Ovary (tissue), 9 donors: Measurements from ENCODE around the gene RAB27A. TPM values are rescaled to one million over a fixed set of nuclear protein-coding genes. Genes with fewer than 3 reads are reported as not detected.

Source experiments
- DNase-seq, 5 donors: peaks; one replicate each; pipeline ENCODE4 v3.0.0-alpha.2; 2019 to 2020
- H3K27ac ChIP-seq, 2 donors: fragments of 200-600 bp; one replicate each; pipeline versions ENCODE4 v1.5.1 to v1.8.0; 2019 to 2022
- H3K27me3 ChIP-seq: fragments of 200-600 bp; one replicate; pipeline ENCODE4 v1.8.0; 2022
- H3K36me3 ChIP-seq: fragments of 200-600 bp; sonication (generic); one replicate; pipeline ENCODE4 v1.5.1; 2019
- H3K4me1 ChIP-seq: one replicate; pipeline ENCODE4 v1.8.1; 2013; ENCODE audit warnings: mild to moderate bottlenecking, moderate library complexity; ENCODE audit not compliant: insufficient read depth
- H3K4me3 ChIP-seq: fragments of 200-600 bp; sonication (generic); one replicate; pipeline ENCODE4 v1.5.1; 2017
- H3K9me3 ChIP-seq, 2 donors: fragments of 200-600 bp in 1 of 2; sonication (generic) in 1 of 2; one replicate each; pipeline versions ENCODE4 v1.5.1 to v1.8.1; 2013 to 2019; ENCODE audit warnings: mild to moderate bottlenecking in 1 of 2, moderate library complexity in 1 of 2
- EP300 ChIP-seq: sonication (generic); formaldehyde crosslinking; IDR thresholded peaks from one replicate; pipeline ENCODE4 v1.6.1; 2017; ENCODE audit warnings: antibody characterized with exemption
- POLR2A ChIP-seq: fragments of 450-650 bp; IDR thresholded peaks from one replicate; pipeline ENCODE4 v1.6.1; 2017; ENCODE audit warnings: antibody characterized with exemption, mild to moderate bottlenecking, moderate library complexity
- WGBS, 3 donors: extraction: QIAGEN DNeasy Blood & Tissue Kit in 1 of 3; methylation state at CpG; one replicate each; pipeline versions ENCODE4 v1.1.5 to v1.1.7; 2013 to 2017; 5-methylcytosine and 5-hydroxymethylcytosine counted together
- intact Hi-C, 4 donors: fragments of 100-400 bp; cut with DNase I; formaldehyde crosslinking; loops; one replicate each; pipeline versions ENCODE4 v1.11.0 to v1.15.1; 2022 to 2023
- polyA plus RNA-seq, 2 donors: library from polyadenylated mRNA; stranded (reverse); fragments of 200-250 nt in 1 of 2; fragments of 350-450 nt in 1 of 2; fragmentation: Illumina TruSeq in 1 of 2; extraction: RNeasy Lipid Tissue Mini Kit (QIAGEN cat#74804) in 1 of 2; gene quantifications; one replicate each; pipeline ENCODE4 v1.2.3, GENCODE V29; 2013 to 2014
- total RNA-seq, 7 donors: library from RNA; depleted of rRNA in 2 of 7; stranded (reverse); fragments of >200 nt in 2 of 7; fragmentation: NEBNext Ultra II Directional in 3 of 7; extraction: Animal tissue kit (Norgen Biotek cat#: 25700) in 3 of 7; gene quantifications; one replicate each; pipeline versions ENCODE4 v1.1.0 to v1.2.4, GENCODE V29; 2016 to 2023
- TF ChIP-seq, protein P1 (sequence below), 3 donors: fragments of 450-650 bp in 2 of 3; fragments of 200-600 bp in 1 of 3; IDR thresholded peaks; one replicate each; pipeline versions ENCODE4 v1.5.1 to v1.8.0; 2016 to 2022; ENCODE audit warnings: antibody characterized with exemption in 3 of 3, mild to moderate bottlenecking in 1 of 3
- donor health status: DM: no; HTN: no; CAD: no; lungs with moderate emphysema.
- donor health status: DM: no; HTN: no; CAD: no.
- donor health status: Bipolar disorder and iron deficiency.
- donor health status: DM: yes; HTN: yes; CAD: no.
- donor health status: DM: no; HTN: no; CAD: no.
- donor health status: DM: yes; HTN: yes; CAD: no.

The RAB27A gene
- total and polyA plus RNA-seq, 9 donors = 5.8 to 38.0 (median 12.1) TPM

- Histone ChIP-seq H3K27ac (no peak overlapping the region), H3K4me1 (no peaks in the 10 kb centered on the region), H3K27me3 (no peaks in the 10 kb centered on the region), H3K36me3 (no peaks in the 10 kb centered on the region), H3K9me3 (no peaks in the 10 kb centered on the region), H3K4me3 (no peak overlapping the region)
- intact Hi-C loops = loop anchor here in 2 of 4 donors (1.0 to 10.0 kb wide), 3 partner anchors 26 to 70 kb away; partner anchors contain the start of gene RAB27A (in 1 of the 2)
- TF ChIP-seq, protein P1, sequence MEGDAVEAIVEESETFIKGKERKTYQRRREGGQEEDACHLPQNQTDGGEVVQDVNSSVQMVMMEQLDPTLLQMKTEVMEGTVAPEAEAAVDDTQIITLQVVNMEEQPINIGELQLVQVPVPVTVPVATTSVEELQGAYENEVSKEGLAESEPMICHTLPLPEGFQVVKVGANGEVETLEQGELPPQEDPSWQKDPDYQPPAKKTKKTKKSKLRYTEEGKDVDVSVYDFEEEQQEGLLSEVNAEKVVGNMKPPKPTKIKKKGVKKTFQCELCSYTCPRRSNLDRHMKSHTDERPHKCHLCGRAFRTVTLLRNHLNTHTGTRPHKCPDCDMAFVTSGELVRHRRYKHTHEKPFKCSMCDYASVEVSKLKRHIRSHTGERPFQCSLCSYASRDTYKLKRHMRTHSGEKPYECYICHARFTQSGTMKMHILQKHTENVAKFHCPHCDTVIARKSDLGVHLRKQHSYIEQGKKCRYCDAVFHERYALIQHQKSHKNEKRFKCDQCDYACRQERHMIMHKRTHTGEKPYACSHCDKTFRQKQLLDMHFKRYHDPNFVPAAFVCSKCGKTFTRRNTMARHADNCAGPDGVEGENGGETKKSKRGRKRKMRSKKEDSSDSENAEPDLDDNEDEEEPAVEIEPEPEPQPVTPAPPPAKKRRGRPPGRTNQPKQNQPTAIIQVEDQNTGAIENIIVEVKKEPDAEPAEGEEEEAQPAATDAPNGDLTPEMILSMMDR (IDR thresholded peaks at IDR 0.05) = no peak
- no peak for TF ChIP-seq POLR2A
- TF ChIP-seq EP300 = no peak
- DNase-seq = no peak
These were observed 67.0 kb downstream of the RAB27A start for GRCh38 chr15:55222588-55222987.

DNA sequence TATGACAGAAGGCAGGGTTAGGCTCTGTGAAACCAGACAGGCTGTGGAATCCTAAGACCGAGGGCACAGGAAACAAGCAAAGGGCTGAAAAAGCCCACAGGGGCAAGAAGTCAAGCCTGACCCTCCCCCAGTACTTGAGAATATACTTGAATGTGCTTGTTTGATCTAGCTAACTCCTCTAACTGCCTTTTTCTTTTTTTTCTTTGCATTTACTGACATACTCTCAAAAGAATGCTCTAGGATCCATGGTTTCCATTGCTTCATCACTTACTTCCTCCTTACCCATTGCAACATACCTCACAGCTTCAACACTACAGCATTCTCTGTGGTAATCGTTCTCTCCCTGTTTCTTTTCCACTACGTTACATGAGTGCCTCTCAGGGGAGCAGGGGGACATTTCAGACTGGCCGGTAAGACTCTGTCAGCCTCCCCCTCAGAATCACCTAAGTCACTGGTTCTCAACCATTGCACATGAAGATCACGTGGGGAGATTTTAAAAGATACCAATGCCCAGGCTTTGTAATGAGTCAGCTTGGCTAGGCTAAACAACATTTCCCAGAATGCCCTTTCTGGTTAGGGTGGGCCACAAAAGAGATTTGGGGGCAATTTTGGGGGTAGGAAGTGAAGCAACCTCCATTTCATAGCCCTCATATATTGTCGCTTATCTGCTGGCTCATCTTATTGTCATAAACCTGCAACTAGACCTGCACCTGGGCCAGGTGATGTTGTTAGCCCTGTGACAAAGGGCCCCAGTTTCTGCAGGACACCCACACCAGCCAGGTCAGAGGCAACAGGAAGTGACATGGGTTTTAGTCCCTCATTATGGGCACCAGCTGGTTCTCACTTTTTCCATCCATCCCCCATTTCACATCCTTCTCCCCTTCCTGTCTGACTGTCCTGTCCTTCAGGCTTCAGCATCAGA lies 68.3 kb downstream of the RAB27A start:
- intact Hi-C loops = loop anchor here in 2 of 4 donors (1.0 to 10.0 kb wide), 3 partner anchors 27 to 71 kb away; partner anchors contain the start of gene RAB27A (in 1 of the 2)
- no peaks in the 10 kb centered on the region for H3K4me1 ChIP-seq
- H3K4me3 ChIP-seq = no peak overlapping the region
- no peaks in the 10 kb centered on the region for H3K36me3 ChIP-seq
- no peaks in the 10 kb centered on the region for H3K27me3 ChIP-seq
- no peaks in the 10 kb centered on the region for H3K9me3 ChIP-seq
- 70 to 81% (median 79%) methylated on average over 6 of the region's 6 CpGs for WGBS, 3 donors
- no peak overlapping the region for H3K27ac ChIP-seq
- DNase-seq = no peak
- TF ChIP-seq POLR2A (no peak), EP300 (no peak)
- TF ChIP-seq, protein P1 (IDR thresholded peaks at IDR 0.05) = no peak

- no peaks in the 10 kb centered on the region for H3K9me3 ChIP-seq
- no peaks in the 10 kb centered on the region for H3K27me3 ChIP-seq
- H3K4me3 ChIP-seq = no peak overlapping the region
- H3K27ac ChIP-seq = no peak overlapping the region
- no peaks in the 10 kb centered on the region for H3K36me3 ChIP-seq
- H3K4me1 ChIP-seq = no peaks in the 10 kb centered on the region
- intact Hi-C loops = loop anchor here in 2 of 4 donors (5.0 to 10.0 kb wide), 2 partner anchors 64 to 72 kb away; partner anchors contain the start of gene RAB27A (in 1 of the 2)
- TF ChIP-seq EP300 = no peak
- no peak for TF ChIP-seq POLR2A
- TF ChIP-seq, protein P1 (IDR thresholded peaks at IDR 0.05) = no peak
- no peak for DNase-seq
These were observed 69.0 kb downstream of the RAB27A start for GRCh38 chr15:55220606-55221005.

GRCh38 chr15:55218056-55218455 lies 71.6 kb downstream of the RAB27A start:
- WGBS, 3 donors = 69 to 76% (median 69%) methylated on average over 2 of the region's 2 CpGs
- DNase-seq = no peak
- Histone ChIP-seq H3K4me3 (no peak overlapping the region), H3K27me3 (no peaks in the 10 kb centered on the region), H3K36me3 (no peaks in the 10 kb centered on the region), H3K9me3 (no peaks in the 10 kb centered on the region), H3K27ac (no peak overlapping the region), H3K4me1 (no peaks in the 10 kb centered on the region)
- intact Hi-C loops = loop anchor here in 1 of 4 donors (5.0 kb wide), 1 partner anchor 219 kb away; no protein-coding TSS in a partner anchor
- no peak for TF ChIP-seq POLR2A
- TF ChIP-seq, protein P1 (IDR thresholded peaks at IDR 0.05) = no peak
- TF ChIP-seq EP300 = no peak
